ENCODE data around the gene SLC1A5.

GRCh38 chr19:46730595-46730994, 57.8 kb downstream of the SLC1A5 start:
- TF ChIP-seq EZH2 (IDR thresholded peaks at IDR 0.05; ENCODE audit: low read length, missing control alignments) (no peak), CTCF (conservative IDR thresholded peaks at IDR 0.05 in 1 of 2, IDR thresholded peaks at IDR 0.05 in 1 of 2; ENCODE audit: low read depth in 1 of 2, low read length in 2 of 2) (no peak)
